Endodermal cell (in vitro differentiated cells): ENCODE measurements around the gene VTI1A. TPM values are rescaled to one million over a fixed set of nuclear protein-coding genes. Genes with fewer than 3 reads are reported as not detected.

ENCODE experiments used
- DNase-seq: peaks from one replicate; pipeline ENCODE4 v3.0.0-alpha.2; 2017
- H3K27ac ChIP-seq: 2 replicates; pipeline ENCODE4 v1.5.1; 2013; ENCODE audit warnings: mild to moderate bottlenecking, low read depth, low read length, moderate library complexity
- H3K27me3 ChIP-seq: 2 replicates; pipeline ENCODE4 v1.6.1; 2013; ENCODE audit warnings: mild to moderate bottlenecking, low read length, moderate library complexity; ENCODE audit not compliant: insufficient read depth, control insufficient read depth, poor library complexity, severe bottlenecking
- H3K36me3 ChIP-seq: 2 replicates; pipeline ENCODE4 v1.7.0; 2013; ENCODE audit warnings: mild to moderate bottlenecking, low read length, moderate library complexity; ENCODE audit not compliant: control insufficient read depth, insufficient read depth
- H3K4me1 ChIP-seq: one replicate; pipeline ENCODE4 v1.7.0; 2013; ENCODE audit warnings: low read length; ENCODE audit not compliant: control insufficient read depth, insufficient read depth
- H3K4me3 ChIP-seq: 2 replicates; pipeline ENCODE4 v1.5.1; 2013; ENCODE audit warnings: mild to moderate bottlenecking, low read length, moderate library complexity
- H3K9ac ChIP-seq: 2 replicates; pipeline ENCODE4 v1.6.1; 2013; ENCODE audit warnings: mild to moderate bottlenecking, low read length, moderate library complexity; ENCODE audit not compliant: poor library complexity, severe bottlenecking; ENCODE audit errors: extremely low read depth
- H3K9me3 ChIP-seq: 2 replicates; pipeline ENCODE4 v1.6.1; 2013; ENCODE audit warnings: mild to moderate bottlenecking, low read length, moderate library complexity; ENCODE audit not compliant: control insufficient read depth
- H3K27ac Mint-ChIP-seq: 2 replicates; pipeline ENCODE4 v1.8.0; 2020; ENCODE audit warnings: mixed read lengths
- H3K27me3 Mint-ChIP-seq: 2 replicates; pipeline ENCODE4 v1.8.0; 2021; ENCODE audit warnings: mild to moderate bottlenecking, mixed read lengths; ENCODE audit not compliant: insufficient read depth
- H3K36me3 Mint-ChIP-seq: 2 replicates; pipeline ENCODE4 v1.8.0; 2020; ENCODE audit warnings: low read depth, mixed read lengths
- H3K4me1 Mint-ChIP-seq: 2 replicates; pipeline ENCODE4 v1.8.0; 2020; ENCODE audit warnings: mixed read lengths
- H3K4me3 Mint-ChIP-seq: 2 replicates; pipeline ENCODE4 v1.8.0; 2020; ENCODE audit warnings: mild to moderate bottlenecking, moderate library complexity, mixed read lengths
- H3K9me3 Mint-ChIP-seq: 2 replicates; pipeline ENCODE4 v1.8.0; 2020; ENCODE audit warnings: mild to moderate bottlenecking, mixed read lengths
- CTCF ChIP-seq: fragments of 200-600 bp; sonication (generic); conservative IDR thresholded peaks from 2 replicates; pipeline ENCODE4 v1.5.0; 2021; ENCODE audit warnings: antibody characterized with exemption, mild to moderate bottlenecking
- WGBS, 2 experiments: methylation state at CpG; one replicate each; pipeline versions ENCODE4 v1.1.5 to v1.1.7; 2013; ENCODE audit warnings: missing lambda C conversion rate in 2 of 2, mixed read lengths in 1 of 2; ENCODE audit not compliant: insufficient coverage in 1 of 2, insufficient read length in 1 of 2; 5-methylcytosine and 5-hydroxymethylcytosine counted together
- total RNA-seq, 2 donors: library from RNA; stranded (reverse); fragmentation: NEBNext Ultra II Directional in 1 of 2; extraction: Animal tissue kit (Norgen Biotek cat#: 25700) in 1 of 2; gene quantifications; 2 replicates in 1 of 2; 3 replicates in 1 of 2; pipeline ENCODE4 v1.2.1, GENCODE V29; 2021

The VTI1A gene
- total RNA-seq, 2 donors from 2014 or later, result 27.0 to 29.9 TPM

GRCh38 chr10:112773783-112774182, 326.8 kb downstream of the VTI1A start:
- no peak overlapping the region for H3K4me3 ChIP-seq
- H3K36me3 ChIP-seq, result no peaks in the 10 kb centered on the region
- no peak overlapping the region for H3K9ac ChIP-seq
- peaks cover 16% of the 10 kb centered on the region for H3K36me3 Mint-ChIP-seq
- H3K9me3 Mint-ChIP-seq, result peaks cover 12% of the 10 kb centered on the region
- H3K27ac ChIP-seq, result no peak overlapping the region
- WGBS, 2 experiments, result 91 to 100% methylated on average over 2 to 3 of the region's 3 CpGs
- no peaks in the 10 kb centered on the region for H3K27me3 Mint-ChIP-seq
- peaks cover 35% of the 10 kb centered on the region for H3K4me1 Mint-ChIP-seq
- no peak overlapping the region for H3K27ac Mint-ChIP-seq
- H3K4me1 ChIP-seq, result peaks cover 11% of the 10 kb centered on the region
- no peak overlapping the region for H3K4me3 Mint-ChIP-seq
- H3K27me3 ChIP-seq, result no peaks in the 10 kb centered on the region
- no peak for TF ChIP-seq CTCF
- no peaks in the 10 kb centered on the region for H3K9me3 ChIP-seq
- no peak for DNase-seq

GRCh38 chr10:112774210-112774609, 327.2 kb downstream of the VTI1A start:
- peaks cover 12% of the 10 kb centered on the region for H3K9me3 Mint-ChIP-seq
- no peaks in the 10 kb centered on the region for H3K36me3 ChIP-seq
- no peak overlapping the region for H3K27ac ChIP-seq
- peaks cover 40% of the 10 kb centered on the region for H3K4me1 Mint-ChIP-seq
- 90% methylated on average over 1 of the region's 1 CpG; no CpG with 5 or more reads in 1 of the 2 experiments for WGBS, 2 experiments
- H3K36me3 Mint-ChIP-seq, result peaks cover 16% of the 10 kb centered on the region
- no peaks in the 10 kb centered on the region for H3K27me3 ChIP-seq
- H3K4me1 ChIP-seq, result peaks cover 15% of the 10 kb centered on the region
- no peak overlapping the region for H3K27ac Mint-ChIP-seq
- DNase-seq, result no peak
- H3K4me3 Mint-ChIP-seq, result no peak overlapping the region
- H3K4me3 ChIP-seq, result no peak overlapping the region
- no peaks in the 10 kb centered on the region for H3K9me3 ChIP-seq
- TF ChIP-seq CTCF, result no peak
- no peak overlapping the region for H3K9ac ChIP-seq
- H3K27me3 Mint-ChIP-seq, result no peaks in the 10 kb centered on the region

- Histone ChIP-seq H3K27ac (no peak overlapping the region), H3K4me1 (peaks cover 16% of the 10 kb centered on the region), H3K9ac (no peak overlapping the region), H3K9me3 (no peaks in the 10 kb centered on the region), H3K36me3 (no peaks in the 10 kb centered on the region), H3K4me3 (no peak overlapping the region), H3K27me3 (no peaks in the 10 kb centered on the region)
- no peak for TF ChIP-seq CTCF
- peaks cover 16% of the 10 kb centered on the region for H3K36me3 Mint-ChIP-seq
- peaks cover 12% of the 10 kb centered on the region for H3K9me3 Mint-ChIP-seq
- 98 to 100% methylated on average over 8 to 9 of the region's 10 CpGs for WGBS, 2 experiments
- H3K27ac Mint-ChIP-seq, result no peak overlapping the region
- H3K27me3 Mint-ChIP-seq, result no peaks in the 10 kb centered on the region
- peaks cover 44% of the 10 kb centered on the region for H3K4me1 Mint-ChIP-seq
- DNase-seq, result no peak
- no peak overlapping the region for H3K4me3 Mint-ChIP-seq
Measured at GRCh38 chr10:112774798-112775197, 327.8 kb downstream of the VTI1A start.
